CD14-positive monocyte (primary cell): ENCODE data around the gene SLIT3. TPM values are rescaled to one million over a fixed set of nuclear protein-coding genes. Genes with fewer than 3 reads are reported as not detected.

Source experiments
- DNase-seq, 3 donors: peaks; one replicate each; pipeline ENCODE4 v3.0.0-alpha.2; 2011 to 2022
- H2AFZ ChIP-seq: 2 replicates; pipeline ENCODE4 v1.6.0; 2012; ENCODE audit warnings: mild to moderate bottlenecking, low read depth, low read length, inconsistent platforms; ENCODE audit not compliant: insufficient read depth, poor library complexity, severe bottlenecking
- H3K27ac ChIP-seq, 2 donors: 1 replicate in 1 of 2; 2 replicates in 1 of 2; pipeline ENCODE4 v1.5.1; 2012 to 2013; ENCODE audit warnings: low read length in 2 of 2, control low read depth in 1 of 2, inconsistent platforms in 1 of 2, low read depth in 1 of 2, mild to moderate bottlenecking in 1 of 2
- H3K27me3 ChIP-seq, 2 donors: one replicate each; pipeline versions ENCODE4 v1.6.0 to v1.6.1; 2011 to 2013; ENCODE audit warnings: low read length in 2 of 2; ENCODE audit not compliant: control insufficient read depth in 2 of 2, insufficient read depth in 2 of 2
- H3K36me3 ChIP-seq, 2 donors: replicated peaks in 1 of 2; 1 replicate in 1 of 2; 2 replicates in 1 of 2; pipeline versions ENCODE4 v1.5.1 to v1.6.1; 2012 to 2013; ENCODE audit warnings: low read length in 2 of 2, control low read depth in 1 of 2, inconsistent platforms in 1 of 2, mild to moderate bottlenecking in 1 of 2; ENCODE audit not compliant: insufficient read depth in 2 of 2, control insufficient read depth in 1 of 2
- H3K4me1 ChIP-seq, 2 donors: 1 replicate in 1 of 2; 2 replicates in 1 of 2; pipeline versions ENCODE4 v1.5.1 to v1.6.1; 2012 to 2013; ENCODE audit warnings: low read length in 2 of 2, control low read depth in 1 of 2, inconsistent platforms in 1 of 2, mild to moderate bottlenecking in 1 of 2, moderate library complexity in 1 of 2; ENCODE audit not compliant: insufficient read depth in 2 of 2, control insufficient read depth in 1 of 2
- H3K4me2 ChIP-seq: replicated peaks from 2 replicates; pipeline ENCODE3; 2012; ENCODE audit warnings: low read length, moderate library complexity, mild to moderate bottlenecking; ENCODE audit not compliant: poor library complexity, severe bottlenecking; ENCODE audit errors: extremely low read depth
- H3K4me3 ChIP-seq, 3 experiments: fragments of 200-600 bp in 1 of 3; sonication (generic) in 1 of 3; replicated peaks in 1 of 3; 1 replicate in 2 of 3; 2 replicates in 1 of 3; pipeline ENCODE4 v1.5.1; 2011 to 2013; ENCODE audit warnings: low read length in 3 of 3, mild to moderate bottlenecking in 3 of 3, control low read depth in 2 of 3, low read depth in 2 of 3, inconsistent platforms in 1 of 3, moderate library complexity in 1 of 3
- H3K79me2 ChIP-seq: 2 replicates; pipeline ENCODE4 v1.6.0; 2012; ENCODE audit warnings: mild to moderate bottlenecking, control low read depth, inconsistent platforms, low read length, moderate library complexity; ENCODE audit not compliant: insufficient read depth
- H3K9ac ChIP-seq: 2 replicates; pipeline ENCODE4 v1.6.0; 2017; ENCODE audit warnings: low read length, mild to moderate bottlenecking; ENCODE audit not compliant: insufficient read depth, poor library complexity, severe bottlenecking
- H3K9me3 ChIP-seq, 2 donors: replicated peaks in 1 of 2; 1 replicate in 1 of 2; 2 replicates in 1 of 2; pipeline versions ENCODE4 v1.5.1 to v1.6.1; 2012 to 2013; ENCODE audit warnings: low read length in 2 of 2, control low read depth in 1 of 2; ENCODE audit not compliant: control insufficient read depth in 1 of 2, insufficient read depth in 1 of 2
- H4K20me1 ChIP-seq: 2 replicates; pipeline ENCODE4 v1.6.0; 2012; ENCODE audit warnings: mild to moderate bottlenecking, low read length, control low read depth, moderate library complexity; ENCODE audit not compliant: insufficient read depth
- H3K27ac Mint-ChIP-seq, 7 donors: one replicate each; pipeline ENCODE4 v1.8.0; 2020; ENCODE audit warnings: mild to moderate bottlenecking in 7 of 7, mixed read lengths in 7 of 7, moderate library complexity in 6 of 7, inconsistent platforms in 2 of 7
- H3K27me3 Mint-ChIP-seq, 3 donors: one replicate each; pipeline ENCODE4 v1.8.0; 2021 to 2022; ENCODE audit warnings: low read depth in 3 of 3, mild to moderate bottlenecking in 3 of 3, mixed read lengths in 3 of 3, moderate library complexity in 3 of 3, inconsistent platforms in 1 of 3
- H3K36me3 Mint-ChIP-seq, 2 donors: one replicate each; pipeline ENCODE4 v1.8.0; 2020; ENCODE audit warnings: mixed read lengths in 2 of 2, inconsistent platforms in 1 of 2, mild to moderate bottlenecking in 1 of 2
- H3K4me1 Mint-ChIP-seq: one replicate; pipeline ENCODE4 v1.8.0; 2020; ENCODE audit warnings: mild to moderate bottlenecking, mixed read lengths
- H3K4me3 Mint-ChIP-seq, 2 donors: one replicate each; pipeline ENCODE4 v1.8.0; 2020; ENCODE audit warnings: mild to moderate bottlenecking in 2 of 2, mixed read lengths in 2 of 2, moderate library complexity in 1 of 2
- H3K9me3 Mint-ChIP-seq, 7 donors: one replicate each; pipeline ENCODE4 v1.8.0; 2020 to 2022; ENCODE audit warnings: mixed read lengths in 7 of 7, mild to moderate bottlenecking in 6 of 7, moderate library complexity in 6 of 7, inconsistent platforms in 2 of 7
- CTCF ChIP-seq: fragments of 200-600 bp; IDR thresholded peaks from one replicate; pipeline ENCODE4 v1.8.0; 2022; ENCODE audit warnings: antibody characterized with exemption, mild to moderate bottlenecking
- WGBS: methylation state at CpG from one replicate; pipeline ENCODE4 v1.1.5; 2013; ENCODE audit warnings: missing lambda C conversion rate; ENCODE audit not compliant: insufficient coverage; 5-methylcytosine and 5-hydroxymethylcytosine counted together
- intact Hi-C, 2 donors: fragments of 100-400 bp; cut with micrococcal nuclease; formaldehyde crosslinking; loops; one replicate each; pipeline versions ENCODE4 v1.15.0 to v1.15.1; 2023
- polyA plus RNA-seq, 3 donors: library from polyadenylated mRNA; depleted of rRNA in 1 of 3; unstranded in 2 of 3; stranded (reverse) in 1 of 3; fragments of 300-500 nt in 2 of 3; fragments of >200 nt in 1 of 3; fragmentation: Illumina TruSeq in 2 of 3; gene quantifications; 1 replicate in 2 of 3; 2 replicates in 1 of 3; pipeline ENCODE4 v1.2.3, GENCODE V29; 2012 to 2021

Gene SLIT3
- polyA plus RNA-seq, 3 donors, result not detected

DNA sequence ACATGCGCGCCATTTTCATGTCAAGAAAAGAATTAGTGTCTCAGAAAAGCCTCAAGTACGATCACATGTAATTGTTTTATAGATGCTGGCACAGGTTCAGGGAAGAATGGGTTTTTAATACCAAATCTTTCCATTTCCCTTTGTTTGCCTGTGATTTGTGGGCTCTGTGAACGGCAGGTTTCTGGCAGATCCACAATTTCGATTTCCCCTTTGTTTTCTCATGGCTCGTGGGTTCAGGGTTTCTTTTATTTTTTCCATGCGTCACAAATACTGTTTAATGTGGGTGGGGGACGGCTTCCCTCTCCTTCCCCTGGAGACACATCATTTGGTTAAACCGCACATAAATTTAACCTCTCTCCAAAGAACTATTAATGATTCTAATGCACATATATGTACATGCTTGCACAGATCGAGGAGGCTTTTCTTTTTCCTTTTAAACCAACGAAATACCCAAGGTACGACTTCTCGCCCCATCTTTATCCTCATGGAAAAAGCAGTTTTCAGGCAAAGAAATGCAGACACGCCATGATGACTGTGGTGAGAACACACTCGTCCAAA is 195.9 kb downstream of the SLIT3 start:
- no peak overlapping the region for H3K27ac ChIP-seq
- no peaks in the 10 kb centered on the region for H3K4me1 ChIP-seq
- H3K9me3 ChIP-seq, result no peaks in the 10 kb centered on the region
- 88% methylated on average over 4 of the region's 15 CpGs for WGBS
- Mint-ChIP-seq H3K4me3 (no peak overlapping the region), H3K27ac (no peak overlapping the region), H3K27me3 (no peaks in the 10 kb centered on the region), H3K36me3 (no peaks in the 10 kb centered on the region), H3K9me3 (peaks cover 0 to 14% (median 1%) of the 10 kb centered on the region in 7 donors), H3K4me1 (no peaks in the 10 kb centered on the region)
- H3K27me3 ChIP-seq, result no peaks in the 10 kb centered on the region
- H3K9ac ChIP-seq, result no peak overlapping the region
- intact Hi-C loops, result no loop called here
- DNase-seq, result no peak
- no peak for TF ChIP-seq CTCF
- H3K79me2 ChIP-seq, result no peaks in the 10 kb centered on the region
- H3K4me3 ChIP-seq, result no peak overlapping the region
- no peaks in the 10 kb centered on the region for H3K36me3 ChIP-seq
- H4K20me1 ChIP-seq, result no peaks in the 10 kb centered on the region
- H2AFZ ChIP-seq, result no peak overlapping the region
- H3K4me2 ChIP-seq, result no peak overlapping the region

DNA sequence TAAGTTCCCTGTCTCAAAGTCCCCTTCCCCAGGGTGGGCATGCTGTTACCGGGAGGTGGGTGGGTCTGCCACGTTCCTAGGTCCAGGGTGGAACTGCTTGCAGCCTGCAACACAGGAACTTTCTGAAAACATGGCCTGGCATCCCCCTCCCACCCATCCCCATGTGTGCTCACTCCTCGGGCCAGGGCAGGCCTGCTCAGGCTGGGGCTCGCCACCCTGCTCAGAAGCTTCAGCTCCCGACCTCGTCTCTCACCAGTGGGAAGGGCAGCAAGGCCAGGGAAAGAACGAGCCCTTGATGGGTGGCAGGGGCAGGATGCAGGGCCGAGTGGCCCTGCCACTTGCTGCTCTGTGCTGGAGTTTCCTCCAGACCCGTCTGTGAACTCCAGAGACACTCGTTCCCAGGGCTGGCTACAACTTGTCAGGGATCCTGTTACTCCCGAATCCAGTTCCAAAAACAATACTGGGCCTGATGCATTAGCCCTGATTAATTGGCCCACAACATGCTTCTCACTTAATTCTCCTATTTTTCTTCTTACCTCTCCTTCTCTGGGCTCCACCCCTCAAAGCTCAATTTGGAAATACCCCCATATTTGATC is 197.3 kb downstream of the SLIT3 start:
- no peaks in the 10 kb centered on the region for H3K36me3 Mint-ChIP-seq
- intact Hi-C loops, result no loop called here
- Histone ChIP-seq H3K4me1 (no peaks in the 10 kb centered on the region), H4K20me1 (no peaks in the 10 kb centered on the region), H2AFZ (no peak overlapping the region), H3K27me3 (no peaks in the 10 kb centered on the region), H3K9ac (no peak overlapping the region), H3K4me3 (no peak overlapping the region), H3K79me2 (no peaks in the 10 kb centered on the region), H3K27ac (no peak overlapping the region), H3K4me2 (no peak overlapping the region), H3K9me3 (no peaks in the 10 kb centered on the region), H3K36me3 (no peaks in the 10 kb centered on the region)
- H3K27ac Mint-ChIP-seq, result peak overlapping the region in 1 of 7 donors; percentile 46
- H3K9me3 Mint-ChIP-seq, result peaks cover 0 to 15% (median 3%) of the 10 kb centered on the region in 7 donors
- H3K27me3 Mint-ChIP-seq, result no peaks in the 10 kb centered on the region
- no peaks in the 10 kb centered on the region for H3K4me1 Mint-ChIP-seq
- DNase-seq, result no peak
- WGBS, result 88% methylated on average over 9 of the region's 11 CpGs
- no peak overlapping the region for H3K4me3 Mint-ChIP-seq
- TF ChIP-seq CTCF, result no peak
